ENCODE data around the gene RYR2.

The RYR2 gene

DNA sequence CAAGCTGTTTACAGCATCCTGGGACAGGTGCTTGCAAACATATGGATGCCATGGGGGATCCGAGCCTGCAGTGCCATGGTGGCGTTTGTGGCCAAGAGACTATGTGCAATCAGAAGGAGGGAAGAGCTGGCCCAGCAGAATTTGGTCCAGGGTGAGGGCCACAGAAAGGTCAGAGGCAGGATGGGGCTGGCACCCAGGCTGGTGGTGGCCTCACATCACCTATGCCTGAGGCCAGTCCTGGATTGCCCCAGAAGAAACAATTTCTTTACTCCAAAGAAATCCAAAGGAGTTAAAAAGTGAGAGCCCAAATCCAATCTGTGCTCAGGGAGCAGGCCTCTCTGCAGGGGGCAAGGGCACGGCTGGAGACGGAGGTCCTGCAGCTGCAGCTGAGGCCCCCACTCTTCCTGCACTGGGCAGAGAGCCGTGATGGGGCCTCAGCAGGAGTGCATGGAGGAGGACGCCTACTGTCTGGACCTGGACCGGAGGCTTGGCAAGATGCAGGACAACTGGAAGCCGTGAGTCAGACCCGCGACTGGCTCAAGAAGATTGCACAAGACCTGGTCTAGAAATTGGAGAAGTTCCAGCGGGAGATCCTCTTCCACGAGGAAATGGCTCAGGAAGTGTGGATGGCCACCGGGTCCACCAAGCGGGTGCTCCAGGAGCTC is 163.5 kb downstream of the RYR2 start:
- no peak for DNase-seq

- DNase-seq: no peak
These were observed 164.1 kb downstream of the RYR2 start for GRCh38 chr1:237206065-237206414.

DNA sequence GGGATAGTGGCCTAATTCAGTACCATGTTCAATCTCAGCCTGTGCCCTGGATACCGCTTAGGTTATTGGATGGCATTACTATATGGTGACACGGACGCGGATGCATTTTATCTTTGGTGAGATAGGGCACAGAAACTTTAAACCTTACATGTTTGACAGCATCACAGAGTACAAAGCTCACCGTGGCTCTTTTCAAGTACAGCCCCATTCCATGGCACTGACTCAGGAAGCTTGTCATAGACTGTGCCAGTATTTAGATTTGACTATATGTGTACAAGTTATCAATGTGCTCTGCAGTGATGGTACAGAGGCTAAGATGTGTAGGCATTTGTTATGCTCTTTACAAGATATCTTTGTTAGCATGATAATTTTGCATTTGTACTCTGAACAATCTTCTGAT is 169.0 kb downstream of the RYR2 start:
- no peak for DNase-seq

DNA sequence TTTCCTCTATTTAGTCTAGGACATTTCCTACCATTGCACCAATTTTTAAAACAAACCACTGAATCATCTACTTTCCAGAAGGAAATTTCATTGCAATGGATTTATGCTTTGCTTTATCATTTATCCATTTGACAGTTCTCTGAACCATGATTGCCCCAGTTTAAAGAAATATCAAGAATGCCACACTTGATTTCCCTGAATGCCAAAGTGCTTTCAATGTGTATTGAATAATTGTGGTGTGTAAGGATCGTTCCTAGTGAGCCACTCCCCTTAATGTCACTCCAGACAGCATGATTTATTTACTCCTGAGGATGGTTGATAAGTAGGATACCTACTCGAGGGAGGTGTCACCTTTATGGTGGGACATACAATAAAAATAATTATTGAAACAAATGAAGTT is 169.6 kb downstream of the RYR2 start:
- no peak for DNase-seq

DNA sequence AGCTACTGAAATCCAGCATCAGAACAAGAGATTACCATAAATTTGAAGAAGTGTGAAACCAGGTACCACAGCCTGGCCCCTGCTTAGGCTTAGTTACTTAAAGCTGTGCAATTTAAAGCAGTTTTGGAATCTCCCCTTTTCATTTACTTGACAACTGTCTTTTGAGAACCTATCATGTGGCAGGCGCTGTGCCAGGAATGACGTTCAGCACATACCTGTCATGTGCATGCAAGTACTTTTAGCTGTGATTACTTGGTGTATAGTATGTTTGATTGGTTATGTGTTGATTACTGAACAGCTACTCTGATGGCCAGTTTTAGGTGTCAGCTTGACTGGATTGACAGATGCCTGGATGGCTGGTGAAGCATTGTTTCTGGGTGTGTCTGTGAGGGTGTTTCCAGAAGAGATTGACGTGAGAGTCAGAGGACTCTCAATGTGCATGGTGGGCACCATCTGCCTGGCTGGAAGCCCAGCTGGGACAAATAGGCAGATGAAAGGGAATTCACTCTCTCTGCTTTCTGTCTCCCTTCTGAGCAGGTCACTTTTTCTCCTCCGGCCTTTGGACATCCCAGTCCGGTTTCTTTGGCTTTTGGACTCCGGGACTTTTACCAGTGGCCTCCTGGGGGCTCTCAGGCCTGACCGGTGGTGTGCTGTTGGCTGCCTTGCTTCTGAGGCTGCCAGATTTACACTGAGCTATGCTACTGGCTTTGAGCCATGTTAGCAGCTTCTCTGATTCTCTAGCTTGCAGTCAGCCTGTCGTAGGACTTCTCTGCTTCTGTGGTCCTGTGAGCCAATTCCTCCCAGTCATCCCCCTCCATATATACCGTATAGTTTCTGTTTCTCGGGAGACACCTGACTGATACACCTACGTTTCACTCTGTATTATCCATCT is 178.0 kb downstream of the RYR2 start:
- no peak for DNase-seq

DNA sequence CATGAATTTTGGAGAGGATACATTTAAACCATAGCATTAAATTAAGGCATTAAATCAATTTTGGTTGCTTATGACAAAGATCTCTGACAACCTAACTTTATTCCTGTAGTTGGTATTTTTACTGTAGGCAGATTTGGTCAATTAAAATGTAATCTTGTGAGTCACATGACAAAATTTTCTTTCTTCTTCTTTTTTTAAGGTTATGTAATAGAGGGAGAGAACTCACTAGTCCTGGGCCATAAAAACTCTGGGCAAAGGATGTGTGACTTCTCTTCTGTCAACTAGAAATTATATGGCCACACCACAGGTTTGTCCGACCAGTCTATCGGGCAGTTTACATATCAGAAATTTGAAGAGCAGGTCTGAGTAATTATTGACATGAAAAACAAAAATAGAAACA is 181.4 kb downstream of the RYR2 start:
- no peak for DNase-seq

DNA sequence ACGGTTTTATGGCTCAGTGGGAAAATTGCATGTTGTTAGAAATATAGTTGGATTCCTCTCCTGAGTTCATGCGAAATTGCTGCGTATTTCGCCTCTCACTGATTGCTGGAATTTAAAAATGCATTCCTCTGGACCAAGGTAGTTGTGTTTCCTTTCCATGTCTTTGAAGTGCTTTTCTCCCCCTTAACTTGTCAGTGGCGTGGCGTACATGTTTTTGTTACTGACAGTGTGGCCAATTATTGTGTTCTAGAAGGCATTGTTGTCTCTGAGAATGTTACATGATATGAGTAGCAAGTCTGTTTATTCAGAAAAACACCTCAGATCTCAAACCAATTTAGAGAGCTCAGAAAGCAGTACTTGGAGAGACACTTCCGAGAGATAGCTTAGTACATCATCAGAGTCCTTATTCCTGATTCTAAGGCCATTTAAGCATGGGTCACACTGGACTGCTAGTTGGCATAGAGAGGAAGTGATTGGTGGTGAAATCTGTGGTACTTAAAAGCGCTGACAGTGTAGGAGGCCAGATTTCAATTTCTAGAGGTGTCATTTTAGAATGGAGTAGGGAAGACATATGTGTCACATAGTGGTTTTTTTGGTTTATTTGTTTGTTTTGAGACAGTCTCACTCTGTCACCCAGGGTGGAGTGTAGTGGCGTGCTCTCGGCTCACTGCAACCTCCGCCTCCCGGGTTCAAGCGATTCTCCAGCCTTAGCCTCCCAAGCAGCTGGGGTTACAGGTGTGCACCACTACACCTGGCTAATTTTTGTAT is 184.4 kb downstream of the RYR2 start:
- DNase-seq: no peak

- DNase-seq: no peak
These were observed 185.5 kb downstream of the RYR2 start for GRCh38 chr1:237227476-237227875.

DNA sequence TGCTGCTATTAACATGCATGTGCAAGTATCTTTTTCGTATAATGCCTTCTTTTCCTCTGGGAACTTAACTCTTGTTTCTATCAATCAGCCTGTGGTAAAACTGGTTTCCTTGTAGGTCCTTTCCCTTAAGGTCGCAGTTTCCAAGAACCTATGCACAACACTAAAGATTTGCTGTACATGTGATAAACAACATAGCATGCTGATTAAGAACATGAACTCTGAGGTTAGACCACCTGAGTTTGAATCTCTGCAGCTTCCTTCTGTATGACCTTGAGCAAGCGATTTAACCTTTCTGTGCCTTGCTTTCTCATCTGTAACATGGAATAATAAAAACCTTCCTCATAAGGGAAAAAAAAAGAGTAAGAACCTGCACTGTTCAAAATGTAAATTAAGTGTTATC is 186.4 kb downstream of the RYR2 start:
- DNase-seq: no peak

DNA sequence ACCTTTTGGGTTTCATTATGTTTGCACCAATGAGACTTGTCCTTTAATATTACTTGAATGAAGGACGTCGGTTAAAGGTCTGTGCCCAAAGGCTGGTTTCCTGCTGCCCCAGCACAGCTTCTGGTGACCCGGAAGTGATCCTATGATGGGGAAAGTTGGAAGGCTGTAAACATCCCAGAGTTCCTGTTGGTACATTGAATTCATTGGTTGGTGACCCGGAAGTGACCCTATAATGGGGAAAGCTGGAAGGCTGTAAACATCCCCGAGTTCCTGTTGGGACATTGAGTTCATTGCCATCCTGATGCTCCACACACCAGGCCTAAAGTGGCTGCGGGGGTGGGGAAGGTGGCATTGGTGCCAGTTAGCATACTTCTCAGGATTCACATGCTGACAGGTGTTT is 187.3 kb downstream of the RYR2 start:
- no peak for DNase-seq

GRCh38 chr1:237232501-237232900 is 190.5 kb downstream of the RYR2 start:
- no peak for DNase-seq

DNA sequence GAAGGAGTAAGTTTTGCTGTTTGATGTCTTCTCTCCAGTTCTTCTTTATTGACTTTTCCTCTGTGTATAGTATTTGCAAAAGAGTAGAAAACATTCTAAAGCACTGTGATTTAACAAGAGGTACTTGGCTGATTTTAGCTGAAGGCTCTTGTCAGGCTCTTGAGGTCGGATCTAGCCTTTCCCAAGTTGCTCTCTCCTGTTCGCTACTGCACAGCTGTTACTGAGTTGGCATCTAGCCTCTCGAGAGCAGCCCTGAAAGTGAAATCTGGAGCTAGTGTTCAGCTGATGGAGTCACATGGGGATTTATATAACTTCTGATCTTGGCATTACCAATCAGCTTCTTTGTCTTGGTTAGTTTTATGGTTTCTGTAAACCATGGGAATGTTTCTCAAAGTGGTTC is 193.1 kb downstream of the RYR2 start:
- DNase-seq: no peak

DNA sequence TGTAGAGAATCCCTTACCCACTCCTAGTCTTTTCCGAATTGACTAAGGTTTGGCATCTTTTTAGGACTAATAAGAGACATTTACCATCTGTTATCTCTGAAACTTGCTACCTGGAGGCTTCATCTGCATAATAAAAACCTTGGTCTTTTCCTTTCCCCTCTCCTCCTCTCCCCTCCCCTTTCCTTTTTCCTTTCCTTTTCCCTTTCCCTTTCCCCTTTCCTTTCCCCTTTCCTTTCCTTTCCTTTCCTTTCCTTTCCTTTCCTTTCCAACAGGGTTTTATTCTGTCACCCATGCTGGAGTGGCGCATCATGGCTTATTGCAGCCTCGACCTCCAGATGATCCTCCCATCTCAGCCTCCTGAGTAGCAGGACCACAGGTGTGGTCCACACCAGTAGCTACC is 195.7 kb downstream of the RYR2 start:
- no peak for DNase-seq

- no peak for DNase-seq
These were observed 197.3 kb downstream of the RYR2 start for GRCh38 chr1:237239248-237239647.

DNA sequence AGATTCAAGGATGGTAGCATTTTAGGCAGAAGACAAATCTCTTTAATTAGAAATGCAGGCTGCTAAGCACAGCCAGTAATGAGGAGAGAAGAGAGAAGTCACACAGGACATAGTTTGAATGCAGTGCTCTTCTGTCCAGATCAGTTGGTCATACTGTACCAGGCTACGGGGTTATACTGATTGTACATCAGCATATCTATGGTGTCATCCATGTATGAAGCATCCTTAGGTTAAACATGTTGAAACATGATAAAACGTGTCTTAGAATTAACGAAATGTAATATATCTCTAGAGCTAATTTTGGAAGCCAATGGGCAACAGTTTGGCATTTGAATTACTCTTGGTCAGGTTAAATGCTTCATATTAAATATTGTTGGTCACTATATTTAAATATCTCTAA is 199.1 kb downstream of the RYR2 start:
- DNase-seq: no peak

- DNase-seq: no peak
These were observed 202.8 kb downstream of the RYR2 start for GRCh38 chr1:237244778-237245177.

GRCh38 chr1:237247442-237247841 is 205.5 kb downstream of the RYR2 start:
- DNase-seq: no peak

- DNase-seq: no peak
These were observed 207.1 kb downstream of the RYR2 start for GRCh38 chr1:237249120-237249519.

- no peak for DNase-seq
These were observed 208.1 kb downstream of the RYR2 start for GRCh38 chr1:237250055-237250454.

- DNase-seq: no peak
These were observed 213.1 kb downstream of the RYR2 start for GRCh38 chr1:237255071-237255470.

- no peak for DNase-seq
These were observed 216.9 kb downstream of the RYR2 start for GRCh38 chr1:237258871-237259270.

GRCh38 chr1:237261198-237261597 is 219.2 kb downstream of the RYR2 start:
- DNase-seq: no peak

DNA sequence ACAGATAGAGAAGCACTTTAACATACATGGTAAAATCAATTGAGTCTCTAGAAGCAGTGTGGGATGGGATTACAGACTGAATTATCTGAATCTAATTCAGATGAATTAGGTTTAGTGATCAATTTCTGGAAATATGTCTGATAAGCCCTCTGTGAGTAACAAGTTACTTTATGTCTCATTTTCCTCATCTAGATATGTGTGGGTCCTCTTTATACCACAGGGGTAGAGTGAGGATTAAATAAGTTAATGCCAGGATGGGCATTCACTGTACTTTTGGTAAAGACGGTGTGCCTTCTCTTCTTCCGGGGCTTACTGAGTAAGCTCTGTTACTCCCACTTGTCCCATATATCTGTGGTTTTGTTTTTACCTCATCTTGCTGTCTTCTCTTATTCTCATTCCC is 225.8 kb downstream of the RYR2 start:
- DNase-seq: no peak

DNA sequence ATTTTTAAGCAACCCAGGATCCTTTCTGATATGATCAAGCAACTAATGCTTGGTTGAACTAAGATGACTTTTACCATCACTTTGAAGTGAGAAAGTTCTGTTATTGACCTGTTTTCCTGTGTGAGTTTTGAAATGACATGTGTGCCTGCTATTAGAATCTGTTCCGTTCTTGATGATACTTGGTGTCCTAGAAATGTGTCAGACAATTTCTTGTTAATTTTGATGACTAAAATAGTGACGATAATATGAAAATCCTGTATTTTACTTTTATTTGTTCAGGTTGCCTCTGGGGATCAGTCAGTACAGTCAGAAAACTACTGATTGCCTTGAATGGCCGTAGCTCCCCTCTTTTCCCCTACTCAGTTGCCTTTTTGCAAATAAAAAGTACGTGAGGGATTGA is 228.0 kb downstream of the RYR2 start:
- DNase-seq: no peak
